Spleen (tissue), 11 donors: Measurements from ENCODE around the gene EPHB1. TPM values are rescaled to one million over a fixed set of nuclear protein-coding genes. Genes with fewer than 3 reads are reported as not detected.

Experiments used
- DNase-seq: peaks from one replicate; pipeline ENCODE4 v3.0.0-alpha.2; 2020
- H3K27ac ChIP-seq, 8 donors: fragments of 200-600 bp; sonication (generic) in 7 of 8; 1 replicate in 4 of 8; 2 replicates in 4 of 8; pipeline versions ENCODE4 v1.5.0 to v1.8.0; 2016 to 2021; ENCODE audit warnings: inconsistent platforms in 4 of 8, mild to moderate bottlenecking in 4 of 8, moderate library complexity in 1 of 8
- H3K27me3 ChIP-seq, 7 donors: fragments of 200-600 bp; sonication (generic) in 6 of 7; replicated peaks in 1 of 7; 1 replicate in 4 of 7; 2 replicates in 3 of 7; pipeline versions ENCODE4 v1.5.0 to v1.8.0; 2016 to 2021; ENCODE audit warnings: inconsistent platforms in 3 of 7, mild to moderate bottlenecking in 1 of 7
- H3K36me3 ChIP-seq, 6 donors: fragments of 200-600 bp; sonication (generic) in 5 of 6; 1 replicate in 4 of 6; 2 replicates in 2 of 6; pipeline versions ENCODE4 v1.5.0 to v1.8.0; 2016 to 2021; ENCODE audit warnings: inconsistent platforms in 2 of 6
- H3K4me1 ChIP-seq, 6 donors: fragments of 200-600 bp; sonication (generic) in 5 of 6; 1 replicate in 3 of 6; 2 replicates in 3 of 6; pipeline versions ENCODE4 v1.5.0 to v1.8.0; 2016 to 2021; ENCODE audit warnings: inconsistent platforms in 3 of 6
- H3K4me3 ChIP-seq, 8 donors: fragments of 200-600 bp; sonication (generic) in 7 of 8; 1 replicate in 4 of 8; 2 replicates in 4 of 8; pipeline versions ENCODE4 v1.5.0 to v1.8.0; 2016 to 2021; ENCODE audit warnings: inconsistent platforms in 4 of 8, mild to moderate bottlenecking in 4 of 8, moderate library complexity in 2 of 8
- H3K9me3 ChIP-seq, 8 donors: fragments of 200-600 bp; sonication (generic) in 7 of 8; 1 replicate in 4 of 8; 2 replicates in 4 of 8; pipeline versions ENCODE4 v1.5.0 to v1.8.0; 2016 to 2021; ENCODE audit warnings: inconsistent platforms in 4 of 8
- POLR2A ChIP-seq, 3 donors: fragments of 450-650 bp; IDR thresholded peaks; one replicate each; pipeline ENCODE4 v1.5.1; 2017; ENCODE audit warnings: antibody characterized with exemption in 3 of 3, mild to moderate bottlenecking in 1 of 3
- POLR2AphosphoS5 ChIP-seq, 3 donors: sonication (generic); formaldehyde crosslinking; IDR thresholded peaks; one replicate each; pipeline ENCODE4 v1.5.1; 2017; ENCODE audit warnings: antibody characterized with exemption in 3 of 3
- WGBS, 5 donors: extraction: QIAGEN DNeasy Blood & Tissue Kit in 3 of 5; methylation state at CpG; one replicate each; pipeline versions ENCODE4 v1.1.5 to v1.1.7; 2013 to 2018; 5-methylcytosine and 5-hydroxymethylcytosine counted together
- intact Hi-C: fragments of 100-400 bp; cut with DNase I; formaldehyde crosslinking; loops from one replicate; pipeline ENCODE4 v1.15.0; 2023; ENCODE audit warnings: low total_unique reads
- polyA plus RNA-seq, 3 donors: library from polyadenylated mRNA; stranded (reverse); fragments of 200-250 nt; gene quantifications; one replicate each; pipeline ENCODE4 v1.2.1, GENCODE V29; 2013
- total RNA-seq, 7 donors: library from RNA; depleted of rRNA in 3 of 7; stranded (reverse); fragments of >200 nt in 3 of 7; fragmentation: NEBNext Ultra II Directional in 4 of 7; extraction: Animal tissue kit (Norgen Biotek cat#: 25700) in 4 of 7; gene quantifications; one replicate each; pipeline versions ENCODE4 v1.1.0 to v1.2.1, GENCODE V29; 2016 to 2021
- TF ChIP-seq, protein P1 (sequence below), 11 experiments: fragments of 200-600 bp in 7 of 11; fragments of 450-650 bp in 4 of 11; sonication (generic) in 4 of 11; IDR thresholded peaks in 8 of 11; conservative IDR thresholded peaks in 3 of 11; 1 replicate in 7 of 11; 2 replicates in 4 of 11; pipeline versions ENCODE4 v1.4.0 to v1.8.0; 2016 to 2021; ENCODE audit warnings: antibody characterized with exemption in 11 of 11, inconsistent platforms in 4 of 11, mild to moderate bottlenecking in 1 of 11
- donor health status: healthy with polysubstance abuse.
- donor health status: DM: no; HTN: no; CAD: no; lungs with moderate emphysema.
- donor health status: DM: no; HTN: no; CAD: no.
- donor health status: Bipolar disorder and iron deficiency.
- donor health status: healthy.
- donor health status: DM: no; HTN: no; CAD: no.
- donor health status: DM: yes; HTN: yes; CAD: no.

EPHB1 gene
- total and polyA plus RNA-seq, 10 donors = 0.20 to 14.0 (median 3.0) TPM

DNA sequence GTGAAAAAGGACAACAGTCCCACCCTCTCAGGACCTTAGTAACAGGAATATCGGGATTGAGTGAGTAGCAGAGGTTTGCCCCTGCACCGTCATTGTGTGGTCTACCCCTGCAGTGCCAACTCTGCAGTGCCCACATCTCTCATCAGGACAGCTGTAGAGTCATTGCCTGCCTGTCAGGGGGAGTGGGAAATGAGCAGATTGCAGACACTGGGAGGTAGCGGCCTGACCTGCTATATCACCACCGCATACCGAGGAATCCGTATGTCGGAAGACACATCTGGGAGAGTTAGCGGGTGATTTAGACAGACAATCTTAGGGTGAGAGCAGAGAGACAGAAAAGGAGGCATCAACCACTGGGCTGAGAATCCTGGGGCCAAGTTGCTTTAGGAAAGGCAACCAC, 218.1 kb downstream of the EPHB1 start:
- H3K9me3 ChIP-seq = no peaks in the 10 kb centered on the region
- no peaks in the 10 kb centered on the region for H3K27me3 ChIP-seq
- no peak for DNase-seq
- TF ChIP-seq POLR2A (IDR thresholded peaks at IDR 0.05) (no peak), POLR2AphosphoS5 (IDR thresholded peaks at IDR 0.05) (no peak)
- TF ChIP-seq, protein P1, sequence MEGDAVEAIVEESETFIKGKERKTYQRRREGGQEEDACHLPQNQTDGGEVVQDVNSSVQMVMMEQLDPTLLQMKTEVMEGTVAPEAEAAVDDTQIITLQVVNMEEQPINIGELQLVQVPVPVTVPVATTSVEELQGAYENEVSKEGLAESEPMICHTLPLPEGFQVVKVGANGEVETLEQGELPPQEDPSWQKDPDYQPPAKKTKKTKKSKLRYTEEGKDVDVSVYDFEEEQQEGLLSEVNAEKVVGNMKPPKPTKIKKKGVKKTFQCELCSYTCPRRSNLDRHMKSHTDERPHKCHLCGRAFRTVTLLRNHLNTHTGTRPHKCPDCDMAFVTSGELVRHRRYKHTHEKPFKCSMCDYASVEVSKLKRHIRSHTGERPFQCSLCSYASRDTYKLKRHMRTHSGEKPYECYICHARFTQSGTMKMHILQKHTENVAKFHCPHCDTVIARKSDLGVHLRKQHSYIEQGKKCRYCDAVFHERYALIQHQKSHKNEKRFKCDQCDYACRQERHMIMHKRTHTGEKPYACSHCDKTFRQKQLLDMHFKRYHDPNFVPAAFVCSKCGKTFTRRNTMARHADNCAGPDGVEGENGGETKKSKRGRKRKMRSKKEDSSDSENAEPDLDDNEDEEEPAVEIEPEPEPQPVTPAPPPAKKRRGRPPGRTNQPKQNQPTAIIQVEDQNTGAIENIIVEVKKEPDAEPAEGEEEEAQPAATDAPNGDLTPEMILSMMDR (IDR thresholded peaks at IDR 0.05 in 8 of 11, conservative IDR thresholded peaks at IDR 0.05 in 3 of 11) = no peak
- H3K27ac ChIP-seq = no peak overlapping the region
- WGBS, 5 donors = 88 to 98% (median 94%) methylated on average over 8 of the region's 8 CpGs
- no peaks in the 10 kb centered on the region for H3K36me3 ChIP-seq
- intact Hi-C loops = no loop called here
- no peaks in the 10 kb centered on the region for H3K4me1 ChIP-seq
- H3K4me3 ChIP-seq = no peak overlapping the region

DNA sequence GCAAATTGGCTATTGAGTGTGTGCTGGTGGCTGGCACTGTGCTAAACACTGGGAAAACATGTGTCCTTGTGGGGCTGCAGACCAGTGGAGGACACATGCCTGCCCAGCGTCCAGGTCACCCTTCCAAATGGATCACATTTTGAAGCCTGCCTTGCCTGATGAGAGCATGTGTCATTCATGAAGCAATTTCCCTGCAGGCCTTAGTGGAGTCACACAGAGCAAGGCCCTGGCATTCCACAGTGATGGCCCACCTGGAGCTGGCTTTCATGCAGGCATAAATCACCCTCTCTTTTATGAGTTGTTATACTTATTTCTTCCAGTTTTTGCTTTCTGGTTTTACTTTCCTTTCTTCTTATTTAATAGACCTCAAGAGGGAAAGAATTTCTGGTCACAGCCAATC, 219.5 kb downstream of the EPHB1 start:
- intact Hi-C loops = no loop called here
- Histone ChIP-seq H3K9me3 (no peaks in the 10 kb centered on the region), H3K4me3 (no peak overlapping the region), H3K27ac (no peak overlapping the region), H3K36me3 (no peaks in the 10 kb centered on the region), H3K27me3 (no peaks in the 10 kb centered on the region), H3K4me1 (no peaks in the 10 kb centered on the region)
- TF ChIP-seq, protein P1 (IDR thresholded peaks at IDR 0.05 in 8 of 11, conservative IDR thresholded peaks at IDR 0.05 in 3 of 11) = no peak
- TF ChIP-seq POLR2AphosphoS5 (IDR thresholded peaks at IDR 0.05) (no peak), POLR2A (IDR thresholded peaks at IDR 0.05) (no peak)
- DNase-seq = no peak
- WGBS, 5 donors = 0 to 63% (median 31%) methylated on average over 1 of the region's 1 CpG; no CpG with 5 or more reads in 1 of the 5 donors

DNA sequence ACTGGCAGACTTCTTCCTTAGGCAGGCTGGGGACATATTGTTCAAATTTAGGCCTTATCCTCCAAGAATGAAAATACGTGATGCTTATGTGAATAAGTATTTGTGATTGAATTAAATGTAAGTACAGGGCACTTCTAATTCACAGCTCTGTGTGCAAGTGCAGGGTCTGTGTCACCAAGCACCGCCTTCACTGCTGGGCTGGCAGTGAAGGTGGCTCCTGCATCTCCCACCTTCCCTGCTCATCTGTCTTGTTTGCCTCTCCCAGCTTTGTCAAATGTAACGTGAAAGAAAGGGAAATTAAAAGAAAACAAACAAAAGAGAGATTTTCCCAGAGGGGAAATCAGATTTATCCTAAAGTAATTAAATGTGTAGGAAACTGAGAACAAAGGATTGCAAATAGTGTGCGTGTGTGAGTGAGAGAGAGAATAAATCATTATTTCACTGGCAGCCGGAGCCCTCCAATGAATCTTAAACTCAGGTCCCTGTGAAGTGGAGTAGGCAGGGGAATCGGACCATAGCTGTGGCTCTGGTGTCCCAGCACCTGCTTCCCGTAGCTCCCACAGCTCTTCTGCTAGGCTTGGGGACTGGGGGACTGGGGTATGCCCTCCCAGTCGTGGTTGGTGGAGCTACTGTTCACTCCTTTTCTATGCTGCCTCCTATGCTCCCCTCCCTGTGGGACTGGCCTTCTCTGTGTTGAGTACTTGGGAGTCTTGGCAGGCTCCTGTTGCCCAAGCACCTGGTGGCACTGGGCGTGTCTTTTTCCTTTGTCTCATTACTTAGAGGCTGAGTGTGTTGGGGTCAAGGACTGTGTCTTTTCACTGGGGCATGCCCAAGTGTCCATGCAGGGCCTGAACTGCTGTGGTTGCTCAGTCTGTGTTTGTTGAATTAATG, 222.2 kb downstream of the EPHB1 start:
- H3K36me3 ChIP-seq = no peaks in the 10 kb centered on the region
- intact Hi-C loops = no loop called here
- no peaks in the 10 kb centered on the region for H3K4me1 ChIP-seq
- no peak overlapping the region for H3K4me3 ChIP-seq
- TF ChIP-seq POLR2AphosphoS5 (IDR thresholded peaks at IDR 0.05) (no peak), POLR2A (IDR thresholded peaks at IDR 0.05) (no peak)
- TF ChIP-seq, protein P1 (IDR thresholded peaks at IDR 0.05 in 8 of 11, conservative IDR thresholded peaks at IDR 0.05 in 3 of 11) = no peak
- WGBS, 5 donors = 80 to 87% (median 82%) methylated on average over 9 of the region's 9 CpGs
- no peak for DNase-seq
- no peak overlapping the region for H3K27ac ChIP-seq
- no peaks in the 10 kb centered on the region for H3K9me3 ChIP-seq
- H3K27me3 ChIP-seq = no peaks in the 10 kb centered on the region

DNA sequence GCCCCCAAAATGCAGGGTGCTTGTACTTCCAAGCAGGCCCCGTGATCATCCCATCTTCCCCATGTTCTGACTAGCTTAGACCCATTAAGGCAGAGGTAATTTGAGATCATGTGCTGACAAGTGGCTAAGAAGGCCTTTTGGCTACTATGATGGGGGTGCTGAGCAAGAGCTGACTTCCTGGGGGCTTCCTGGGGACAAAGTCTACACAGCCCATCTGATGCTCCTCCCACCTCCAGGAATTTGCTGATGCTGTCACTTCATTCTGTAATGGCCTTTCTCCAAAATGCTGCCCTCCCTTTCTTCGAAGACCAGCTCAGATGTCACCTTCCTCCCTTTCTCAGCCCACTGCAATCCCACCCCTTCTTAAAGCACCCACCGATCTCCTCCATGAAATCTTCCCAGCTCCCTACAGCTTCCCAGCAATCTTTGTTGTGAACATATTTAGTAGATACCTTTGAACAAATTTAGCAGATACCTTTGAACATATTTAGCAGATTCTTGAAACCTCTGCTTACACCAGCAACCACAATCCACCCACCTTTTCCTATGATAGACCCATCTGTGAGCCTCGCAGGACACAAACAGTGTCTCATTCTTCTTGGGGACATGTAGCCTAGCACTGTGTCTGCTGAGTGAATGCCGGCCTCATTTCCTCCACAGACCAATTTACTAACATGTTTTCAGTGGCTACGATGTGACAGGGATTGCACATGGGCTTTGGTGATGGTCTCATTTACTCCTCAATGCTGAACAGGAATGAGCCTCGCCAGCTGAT, 223.3 kb downstream of the EPHB1 start:
- Histone ChIP-seq H3K4me3 (no peak overlapping the region), H3K27me3 (no peaks in the 10 kb centered on the region), H3K36me3 (no peaks in the 10 kb centered on the region), H3K9me3 (no peaks in the 10 kb centered on the region), H3K27ac (no peak overlapping the region), H3K4me1 (no peaks in the 10 kb centered on the region)
- TF ChIP-seq POLR2A (IDR thresholded peaks at IDR 0.05) = no peak
- no peak for TF ChIP-seq POLR2AphosphoS5 (IDR thresholded peaks at IDR 0.05)
- TF ChIP-seq, protein P1 (IDR thresholded peaks at IDR 0.05 in 8 of 11, conservative IDR thresholded peaks at IDR 0.05 in 3 of 11) = no peak
- intact Hi-C loops = no loop called here
- 75 to 85% (median 81%) methylated on average over 7 of the region's 7 CpGs for WGBS, 5 donors
- no peak for DNase-seq
